OCI-M1 (cell line): ENCODE data around the gene ICE1.
"Not testable (repeated sequence)": the region's sequence is repeated elsewhere in the genome, so short reads cannot be mapped to it uniquely, and the experiment has no call there.

Experiments
- DNase-seq: peaks from one replicate; lab custom pipeline; 2025; lab: John Stamatoyannopoulos, UW

Gene ICE1

GRCh38 chr5:5437227-5438172, 15.0 kb downstream of the ICE1 start:
- DNase-seq: no peak

DNA sequence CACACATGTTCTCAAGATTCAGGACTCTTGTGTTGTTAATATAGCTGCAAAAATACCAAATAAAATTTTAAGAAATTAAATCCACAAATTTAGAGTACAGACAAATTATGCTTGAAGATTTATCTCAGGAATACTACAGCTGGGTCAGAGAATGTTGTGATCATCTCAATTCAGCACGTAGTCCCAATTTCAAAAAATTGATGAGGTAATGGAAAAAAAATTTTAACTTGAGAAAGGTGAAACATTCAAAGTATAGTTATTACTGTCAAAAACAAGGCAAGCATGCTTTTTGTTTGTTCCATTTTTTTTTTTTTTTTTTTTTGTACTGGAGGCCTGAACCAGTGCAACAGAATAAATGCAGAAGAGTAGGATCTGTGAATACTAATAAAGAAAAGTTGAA, 29.4 kb downstream of the ICE1 start:
- DNase-seq: no peak

DNA sequence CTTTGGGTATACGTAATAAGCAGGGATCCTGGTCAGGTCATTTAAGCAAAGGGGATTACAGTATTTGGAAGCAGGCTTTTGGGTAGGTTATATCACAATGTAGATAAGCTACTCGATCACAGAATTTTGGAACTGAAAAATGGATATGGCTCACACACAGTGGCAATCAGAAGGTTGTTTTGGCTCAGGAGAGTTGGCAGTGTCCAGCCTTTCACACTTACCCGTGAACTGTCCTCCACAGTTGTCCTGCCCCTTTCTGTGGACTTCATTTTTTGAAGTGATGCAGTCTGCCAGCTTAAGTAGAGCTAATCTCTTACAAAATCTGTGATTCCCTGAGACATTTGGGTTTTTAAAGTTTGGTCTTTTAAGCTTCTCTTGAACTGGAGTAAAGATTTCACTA, 30.7 kb downstream of the ICE1 start:
- no peak for DNase-seq

DNA sequence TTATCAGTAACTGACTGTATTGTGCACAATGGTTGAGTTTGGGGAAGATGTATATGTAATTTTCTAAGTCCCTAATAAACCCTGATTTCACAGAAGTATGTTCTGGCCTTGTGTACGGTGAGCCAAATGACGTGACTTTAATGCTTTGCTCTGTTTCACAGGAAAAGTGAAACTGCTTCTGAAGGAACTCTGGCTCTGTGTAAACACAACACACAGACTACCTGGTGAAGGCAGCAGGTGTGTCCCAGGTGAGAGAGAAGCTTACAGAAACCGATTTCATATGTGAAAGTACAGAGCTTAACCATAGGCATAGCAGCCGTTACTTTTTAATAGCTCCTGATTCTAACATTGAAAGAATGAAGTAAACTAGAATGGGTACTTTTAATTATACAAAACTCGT, 31.9 kb downstream of the ICE1 start:
- no peak for DNase-seq

GRCh38 chr5:5456858-5457257, 34.4 kb downstream of the ICE1 start:
- DNase-seq: no peak

DNA sequence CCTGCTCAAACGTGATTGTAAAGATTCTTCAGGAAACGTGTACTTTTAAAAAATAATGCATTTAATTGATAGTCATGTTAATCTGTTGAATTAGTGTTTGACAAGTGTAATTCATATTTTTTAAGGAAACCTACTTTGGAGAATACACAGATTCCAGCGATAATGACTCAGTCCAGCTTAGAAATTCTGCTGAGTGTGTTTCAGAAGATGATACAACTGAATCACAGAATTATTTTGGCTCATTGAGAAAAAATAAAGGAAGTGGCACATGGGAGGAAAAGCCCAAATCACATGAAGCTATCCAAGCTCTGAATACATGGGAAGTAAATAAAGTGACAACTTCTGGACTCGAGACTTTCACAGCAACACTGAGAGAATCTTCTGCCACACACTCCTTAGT, 37.8 kb downstream of the ICE1 start:
- DNase-seq: no peak

GRCh38 chr5:5461012-5461411, 38.5 kb downstream of the ICE1 start:
- no peak for DNase-seq

DNA sequence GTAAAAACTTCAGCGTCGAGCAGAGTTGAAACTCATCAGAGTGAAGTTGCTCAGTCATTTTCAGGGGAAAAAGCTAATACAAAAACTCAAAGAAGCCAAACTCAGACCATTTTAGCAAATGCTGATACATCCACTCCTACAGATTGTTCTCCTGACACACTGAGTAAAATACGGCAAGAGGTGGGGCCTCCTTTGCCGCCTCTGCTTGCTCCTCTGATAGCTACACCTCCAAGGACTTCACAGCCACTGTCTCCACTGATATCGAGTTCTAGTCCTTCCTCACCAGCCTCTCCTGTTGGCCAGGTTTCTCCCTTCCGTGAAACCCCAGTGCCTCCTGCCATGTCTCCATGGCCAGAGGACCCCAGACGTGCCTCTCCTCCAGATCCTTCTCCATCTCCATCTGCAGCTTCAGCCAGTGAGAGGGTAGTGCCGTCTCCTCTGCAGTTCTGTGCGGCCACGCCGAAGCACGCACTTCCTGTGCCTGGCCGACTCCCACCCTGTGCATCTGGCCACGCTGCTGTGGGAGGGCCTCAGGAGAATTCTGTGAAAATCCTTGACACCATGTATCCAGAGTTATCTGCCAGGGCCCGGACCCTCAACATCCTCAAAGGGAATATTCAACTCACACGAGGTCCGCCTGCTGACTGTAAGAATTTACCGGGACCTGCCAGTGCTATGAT, 41.7 kb downstream of the ICE1 start:
- DNase-seq: no peak

DNA sequence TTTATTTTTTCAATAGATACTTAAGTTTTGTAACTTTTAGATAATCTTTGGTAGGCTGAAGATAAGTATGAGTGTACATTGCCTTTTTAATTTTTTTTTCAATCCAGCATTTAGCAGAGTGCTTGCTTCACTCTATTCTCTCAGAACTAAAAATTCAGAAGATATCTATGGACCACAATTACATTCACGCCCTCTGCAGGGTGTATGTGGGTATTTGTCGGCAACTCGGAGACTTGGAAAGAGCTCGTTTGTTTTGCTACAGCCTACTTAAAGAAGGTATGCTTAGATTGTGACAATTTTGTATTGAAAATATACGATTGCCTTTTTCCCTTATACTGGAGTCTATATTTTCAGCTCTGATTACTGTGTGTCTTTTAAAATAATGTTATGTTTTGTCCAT, 43.8 kb downstream of the ICE1 start:
- DNase-seq: no peak

DNA sequence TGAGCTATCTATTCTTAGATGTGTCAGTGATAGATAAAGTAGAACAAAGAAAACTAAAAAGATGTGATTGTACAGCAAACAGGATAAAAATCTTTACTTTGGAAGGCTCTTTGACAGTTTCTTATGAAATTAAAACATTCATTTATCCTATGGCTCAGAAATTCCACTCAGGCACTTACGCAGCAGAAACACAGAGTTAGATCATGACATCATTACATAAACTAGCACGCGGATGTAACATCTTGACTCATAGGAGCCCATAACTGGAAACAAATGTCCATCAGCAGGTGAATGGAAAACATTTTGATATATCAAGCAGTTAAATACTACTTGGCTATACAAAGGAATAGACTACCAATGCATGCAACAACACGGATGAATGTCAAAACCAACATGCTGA, 45.3 kb downstream of the ICE1 start:
- no peak for DNase-seq

- no peak for DNase-seq
Measured at GRCh38 chr5:5470933-5471332, 48.5 kb downstream of the ICE1 start.

DNA sequence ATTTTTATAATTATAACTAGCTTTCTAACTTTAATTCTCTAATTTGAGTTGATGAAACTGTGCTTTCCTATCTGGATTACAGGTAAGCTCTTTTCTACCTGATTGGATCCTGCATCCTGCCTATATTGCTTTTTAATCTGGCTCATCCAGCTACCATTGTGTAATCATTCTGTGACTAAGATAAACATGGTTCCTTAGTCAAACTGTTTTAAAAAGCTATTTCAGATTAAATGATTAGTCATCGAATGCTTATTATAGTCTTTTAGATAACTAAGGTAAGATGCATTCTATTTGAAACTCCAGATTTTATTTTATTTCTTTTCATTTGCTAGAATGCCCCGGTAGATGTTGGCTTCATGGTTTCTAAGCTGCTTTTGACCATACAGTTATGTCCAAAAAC, 50.7 kb downstream of the ICE1 start:
- no peak for DNase-seq

- no peak for DNase-seq
Measured at GRCh38 chr5:5474961-5475360, 52.5 kb downstream of the ICE1 start.

GRCh38 chr5:5475975-5476374, 53.5 kb downstream of the ICE1 start:
- DNase-seq: no peak

- not testable (repeated sequence) for DNase-seq
Measured at GRCh38 chr5:5479578-5479977, 57.1 kb downstream of the ICE1 start.

GRCh38 chr5:5480481-5481111, 58.1 kb downstream of the ICE1 start:
- no peak for DNase-seq

- DNase-seq: no peak
Measured at GRCh38 chr5:5481206-5481605, 58.7 kb downstream of the ICE1 start.

DNA sequence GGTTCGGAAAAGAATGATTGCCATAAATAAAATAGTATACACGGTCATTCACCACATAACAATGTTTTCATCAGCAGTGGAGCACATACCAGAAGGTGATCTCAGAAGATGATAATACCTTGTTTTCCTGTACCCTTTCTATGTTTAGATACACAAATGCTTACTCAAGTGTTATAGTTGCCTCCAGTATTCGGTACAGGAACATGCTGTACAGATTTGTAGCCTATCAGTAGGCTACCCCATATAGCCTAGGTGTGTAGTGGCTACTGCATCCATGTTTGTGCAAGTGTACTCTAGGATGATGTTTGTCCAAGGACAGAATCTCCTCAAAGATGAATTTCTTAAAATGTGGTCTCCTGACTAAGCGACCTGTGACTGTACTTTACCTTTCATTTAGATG, 59.2 kb downstream of the ICE1 start:
- no peak for DNase-seq

- DNase-seq: no peak
Measured at GRCh38 chr5:5483350-5483749, 60.9 kb downstream of the ICE1 start.

DNA sequence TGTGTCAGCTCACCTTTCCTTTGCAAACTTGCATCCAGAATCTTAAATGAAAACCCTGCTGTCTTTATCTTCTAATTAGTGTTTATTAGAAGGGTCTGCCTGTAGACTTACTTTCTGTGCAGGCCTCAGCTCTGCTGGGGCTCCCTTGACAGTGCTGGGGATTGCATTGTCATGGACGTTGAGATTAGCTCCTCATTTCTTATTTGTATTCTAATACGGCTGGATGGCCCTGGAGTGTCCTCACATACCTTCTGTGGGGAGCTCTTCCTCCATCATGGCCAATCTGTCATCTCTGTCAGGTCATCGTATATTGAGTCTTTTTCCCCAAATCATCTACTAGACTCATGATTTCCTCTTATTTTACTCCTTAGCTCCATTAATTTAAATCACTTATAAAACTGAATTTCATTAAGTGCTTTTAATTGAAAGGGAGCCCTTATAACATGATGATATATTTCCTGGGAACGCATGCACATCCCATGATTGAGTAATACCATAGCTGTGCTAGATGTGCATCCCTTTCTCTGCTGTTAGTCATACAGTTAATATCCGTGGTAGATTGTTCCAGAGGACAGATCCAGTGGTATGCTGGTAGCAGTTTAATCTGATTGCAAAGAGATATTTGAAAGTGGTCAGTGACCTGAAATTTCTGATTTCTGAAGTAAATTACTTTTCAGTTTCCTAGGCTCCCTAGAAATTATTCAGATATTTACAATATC, 61.6 kb downstream of the ICE1 start:
- DNase-seq: no peak

GRCh38 chr5:5486122-5486521, 63.6 kb downstream of the ICE1 start:
- DNase-seq: no peak
